GM19035 (cell line): ENCODE data around the gene CELSR1.
"Not testable (repeated sequence)": the region's sequence is repeated elsewhere in the genome, so short reads cannot be mapped to it uniquely, and the experiment has no call there.

Experiments used
- ATAC-seq: cut with Tn5 transposase; IDR thresholded peaks from one replicate; pipeline ENCODE4 v1.9.1; 2021; ENCODE audit not compliant: unreplicated experiment

CELSR1 gene

DNA sequence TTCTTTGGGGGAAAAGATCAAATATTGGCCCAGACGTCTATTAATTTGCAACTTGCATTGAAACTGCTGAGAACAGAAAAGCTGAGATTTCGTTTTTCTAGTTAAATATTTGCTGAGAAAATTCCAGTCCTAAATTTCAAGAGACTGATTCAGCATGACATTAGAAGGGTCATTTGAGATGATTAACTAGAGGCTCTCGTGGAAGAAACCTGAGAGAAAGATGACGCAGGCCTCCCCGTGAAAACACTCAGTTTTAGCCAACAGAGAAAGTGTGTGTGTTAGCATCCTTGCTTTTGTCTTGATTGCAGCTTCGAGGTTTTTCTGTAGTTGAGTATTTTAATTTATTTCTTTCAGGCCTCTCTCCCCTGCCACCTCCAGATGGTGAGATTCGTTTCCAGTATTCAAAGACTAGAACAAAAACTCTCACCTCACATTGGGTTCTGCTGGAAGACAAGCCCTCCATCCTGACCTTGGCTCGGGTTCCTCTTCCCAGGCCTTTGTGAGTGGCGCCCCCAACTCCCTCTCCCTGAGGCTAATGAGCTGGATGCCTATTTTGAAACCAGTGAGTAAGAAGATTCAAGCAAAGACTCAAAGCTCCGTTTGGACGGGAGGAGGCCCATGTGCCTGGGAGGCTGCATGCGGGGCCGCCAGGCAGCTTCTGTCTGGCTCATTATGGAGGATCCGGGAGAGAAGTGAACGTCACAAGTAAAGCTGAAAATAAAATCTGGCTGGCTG lies 52.4 kb downstream of the CELSR1 start:
- ATAC-seq, result no peak

DNA sequence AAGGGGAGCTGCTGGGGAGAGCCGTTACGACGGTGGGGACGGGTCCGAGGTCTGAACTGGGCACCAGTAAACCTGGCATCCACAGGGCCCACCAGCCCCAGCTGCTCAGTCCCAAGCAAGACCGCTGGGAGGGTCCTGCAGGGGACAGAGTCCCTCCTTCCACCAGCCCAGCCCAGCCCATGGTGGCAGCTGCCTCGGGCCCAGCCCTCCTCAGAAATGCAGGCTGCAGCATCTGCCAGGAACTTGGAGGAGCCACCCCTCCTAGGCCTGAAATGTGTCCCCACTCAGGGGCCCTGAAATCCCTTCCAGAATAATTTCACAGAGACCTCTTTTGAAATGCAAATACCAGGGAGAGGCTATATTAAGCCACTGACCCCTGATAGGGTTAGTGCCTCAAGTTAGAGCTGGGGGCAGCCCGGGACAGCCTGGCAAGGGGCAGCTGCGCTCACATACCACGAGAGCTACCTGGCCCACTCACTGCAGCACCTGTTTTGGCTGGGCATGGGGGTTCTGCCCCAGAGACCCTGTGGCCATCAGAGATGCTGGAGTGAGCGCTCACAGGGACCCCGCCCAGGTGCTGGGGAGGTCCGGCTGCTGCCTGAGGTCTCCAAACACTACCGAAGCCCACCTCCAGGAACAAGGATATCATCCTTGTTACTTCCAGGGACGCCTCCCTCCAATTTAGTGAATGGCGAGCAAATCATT lies 53.1 kb downstream of the CELSR1 start:
- ATAC-seq, result no peak

- ATAC-seq, result no peak
Observed at GRCh38 chr22:46483353-46483752, 54.1 kb downstream of the CELSR1 start.

DNA sequence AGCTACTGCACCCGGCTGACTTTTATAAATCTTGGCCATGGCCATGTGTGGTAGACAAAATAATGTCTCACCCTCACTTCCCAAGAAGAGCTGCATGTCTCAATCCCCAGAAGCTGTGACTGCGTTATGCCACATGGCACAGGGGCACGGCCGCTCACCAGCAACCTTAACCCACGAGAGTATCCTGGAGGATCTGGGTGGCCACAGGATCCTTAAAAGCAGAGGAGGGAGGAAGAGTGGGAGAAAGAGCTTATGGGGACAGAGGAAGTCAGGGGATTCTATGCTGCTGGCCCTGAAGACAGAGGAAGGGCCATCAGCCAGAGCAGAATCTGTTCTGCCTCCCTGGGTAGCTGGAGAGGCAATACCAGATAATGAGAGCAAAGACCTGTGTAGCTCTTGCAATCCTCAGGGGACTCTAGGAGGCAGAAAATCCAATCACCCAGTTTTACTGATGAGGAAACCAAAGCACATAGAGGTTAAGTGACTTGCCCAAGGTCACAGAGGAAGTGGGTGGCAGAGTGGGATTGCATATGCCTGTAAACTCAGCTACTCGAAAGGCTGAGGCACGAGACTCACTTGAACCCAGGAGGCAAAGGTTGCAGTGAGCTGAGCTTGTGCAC lies 55.3 kb downstream of the CELSR1 start:
- ATAC-seq, result no peak

DNA sequence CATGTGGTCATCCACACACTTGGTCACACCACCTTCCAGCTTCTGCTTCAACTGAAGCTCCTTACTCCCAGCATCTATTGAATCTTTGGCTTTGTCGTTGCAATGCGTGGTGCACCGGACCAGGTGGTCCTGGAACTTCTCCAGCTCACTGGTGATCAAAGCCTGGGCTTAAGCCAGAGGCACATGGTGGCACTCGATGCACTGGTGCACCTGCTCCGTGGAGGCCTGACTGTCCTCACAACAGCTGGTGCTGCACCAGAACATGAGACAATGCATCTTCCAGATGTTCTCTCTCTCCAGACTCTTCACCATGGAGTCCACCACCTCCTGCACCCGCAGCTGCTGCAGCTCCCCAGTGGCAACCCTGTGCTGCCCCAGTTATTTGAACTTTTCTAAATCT lies 56.0 kb downstream of the CELSR1 start:
- no peak for ATAC-seq

- no peak for ATAC-seq
Observed at GRCh38 chr22:46480396-46480795, 57.0 kb downstream of the CELSR1 start.

DNA sequence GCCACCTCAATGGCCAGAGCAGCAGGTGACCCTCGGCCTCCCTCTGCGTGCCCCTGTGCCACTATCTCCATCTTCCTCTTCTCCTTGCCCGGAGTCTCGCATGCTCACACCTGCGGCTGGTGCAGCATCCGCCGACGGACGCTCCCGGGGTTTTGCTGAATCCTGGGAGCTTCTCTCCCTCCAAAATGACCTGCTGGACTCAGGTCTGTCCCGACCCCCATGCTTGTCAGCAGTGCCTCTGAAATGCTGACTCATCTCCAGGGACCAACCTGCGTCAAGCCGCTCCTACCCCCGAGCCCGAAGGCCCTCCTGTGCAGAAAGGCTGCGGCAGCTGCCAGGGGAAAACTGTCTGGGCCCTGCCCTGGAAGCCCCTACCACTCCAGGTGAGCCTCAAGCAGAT lies 58.4 kb downstream of the CELSR1 start:
- ATAC-seq, result no peak

GRCh38 chr22:46478083-46478551 lies 59.3 kb downstream of the CELSR1 start:
- ATAC-seq, result no peak

- ATAC-seq, result no peak
Observed at GRCh38 chr22:46476547-46476941, 60.9 kb downstream of the CELSR1 start.

DNA sequence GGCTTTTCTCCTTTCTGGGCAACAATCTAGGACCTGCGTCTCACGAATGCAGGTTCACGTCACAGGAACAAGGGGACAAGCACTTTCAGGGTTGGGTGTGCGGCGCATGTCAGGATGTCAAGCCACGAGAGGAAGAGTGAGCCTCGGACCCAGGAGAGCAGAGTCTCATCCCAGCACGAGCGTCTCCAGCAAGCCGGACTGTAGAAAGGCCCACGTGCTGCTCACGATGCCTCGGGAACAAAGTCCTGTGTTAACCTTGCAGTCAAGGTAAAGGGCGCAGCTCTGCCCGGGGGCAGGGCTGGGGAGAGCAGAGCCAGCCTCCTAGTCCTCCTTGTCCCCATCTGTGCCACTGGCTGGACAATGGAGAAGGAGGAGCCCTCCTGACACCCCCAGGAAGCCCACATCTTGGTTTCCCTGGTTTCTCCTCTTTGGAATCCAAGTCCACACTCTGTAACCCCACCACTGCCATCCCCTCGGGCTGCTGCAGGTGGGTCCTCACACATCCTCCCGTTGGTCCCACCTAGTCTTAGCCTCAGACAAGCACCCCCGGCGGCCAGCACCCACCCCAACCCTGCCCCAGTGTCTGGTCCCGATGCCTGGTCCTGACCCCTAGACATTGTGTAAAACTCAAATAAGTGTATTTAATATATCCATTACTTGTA lies 63.4 kb downstream of the CELSR1 start:
- no peak for ATAC-seq

DNA sequence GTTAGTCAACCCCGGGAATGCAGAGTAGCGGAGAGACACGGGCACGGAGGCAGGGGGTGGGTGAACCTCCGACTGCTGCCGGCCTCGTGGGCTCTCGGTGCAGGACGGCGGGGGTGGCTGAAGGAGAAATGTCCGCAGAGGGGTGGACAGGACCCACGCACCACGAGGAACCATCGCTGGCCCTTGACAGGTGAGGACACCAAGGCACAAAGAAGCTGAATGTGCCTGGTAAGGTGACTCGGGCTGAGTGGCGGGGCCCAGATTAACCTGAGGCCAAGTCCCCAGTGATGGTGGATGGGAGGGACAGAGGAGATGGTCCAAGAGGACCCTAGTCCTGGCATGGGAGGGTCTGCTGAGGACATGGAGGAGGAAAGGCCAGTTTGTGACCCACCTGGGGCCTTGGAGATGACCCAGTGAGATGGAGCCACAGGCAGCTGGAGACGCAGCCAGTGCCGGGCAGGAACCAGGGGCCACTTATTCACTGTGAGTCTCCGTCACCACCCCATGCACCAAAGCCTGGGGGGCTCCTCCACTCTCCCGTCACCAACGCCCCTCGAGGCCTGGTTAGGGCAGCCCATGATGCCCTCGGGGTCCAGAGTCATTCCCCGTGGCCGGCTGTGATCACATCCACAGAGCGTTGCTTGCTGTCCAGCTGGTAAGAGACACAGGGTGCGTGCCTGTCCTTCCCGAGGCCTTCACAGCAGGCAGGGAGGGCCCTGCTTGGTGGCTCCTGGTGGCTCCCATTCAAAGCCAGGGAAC lies 64.2 kb downstream of the CELSR1 start:
- ATAC-seq, result no peak

GRCh38 chr22:46472722-46473016 lies 64.8 kb downstream of the CELSR1 start:
- no peak for ATAC-seq

GRCh38 chr22:46471901-46472721 lies 65.3 kb downstream of the CELSR1 start:
- no peak for ATAC-seq

DNA sequence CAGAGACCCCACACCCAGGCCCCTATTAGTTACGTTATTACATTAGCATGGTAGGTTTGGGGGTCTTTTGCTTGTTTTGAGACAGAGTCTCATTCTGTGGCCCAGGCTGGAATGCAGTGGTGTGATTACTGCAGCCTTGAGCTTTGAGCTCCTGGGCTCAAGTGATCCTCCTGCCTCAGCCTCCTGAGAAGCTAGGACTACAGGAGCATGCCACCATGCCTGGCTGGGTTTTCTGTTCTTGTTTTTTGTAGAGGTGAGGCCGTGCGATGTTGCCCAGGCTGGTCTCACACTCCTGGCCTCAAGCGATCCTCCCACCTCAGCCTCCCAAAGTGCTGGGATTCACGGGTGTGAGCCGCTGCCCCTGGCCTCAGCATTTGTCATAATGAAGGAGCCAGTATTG lies 66.1 kb downstream of the CELSR1 start:
- ATAC-seq, result not testable (repeated sequence)

GRCh38 chr22:46469711-46470110 lies 67.7 kb downstream of the CELSR1 start:
- ATAC-seq, result no peak

GRCh38 chr22:46467006-46467405 lies 70.4 kb downstream of the CELSR1 start:
- no peak for ATAC-seq

DNA sequence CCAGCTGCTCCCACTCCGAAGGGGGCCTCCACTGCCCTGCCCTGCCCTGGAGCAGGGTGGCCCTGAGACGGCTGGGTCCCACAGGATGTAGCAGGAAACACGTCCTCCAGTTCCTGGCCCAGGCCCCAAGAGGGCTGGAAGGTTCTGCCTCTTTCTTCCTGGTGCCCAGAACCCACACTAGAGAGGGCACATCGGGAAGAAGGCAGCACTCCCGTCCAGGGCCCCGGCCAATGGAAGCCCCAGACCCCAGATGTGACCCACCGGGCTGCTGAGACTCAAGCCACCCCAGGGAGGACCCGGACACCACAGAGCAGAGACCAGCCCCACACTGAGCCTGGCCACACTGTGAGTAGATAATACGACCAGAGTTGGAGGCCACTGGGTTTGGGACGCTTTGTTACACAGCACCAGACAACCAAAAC lies 71.2 kb downstream of the CELSR1 start:
- ATAC-seq, result no peak

DNA sequence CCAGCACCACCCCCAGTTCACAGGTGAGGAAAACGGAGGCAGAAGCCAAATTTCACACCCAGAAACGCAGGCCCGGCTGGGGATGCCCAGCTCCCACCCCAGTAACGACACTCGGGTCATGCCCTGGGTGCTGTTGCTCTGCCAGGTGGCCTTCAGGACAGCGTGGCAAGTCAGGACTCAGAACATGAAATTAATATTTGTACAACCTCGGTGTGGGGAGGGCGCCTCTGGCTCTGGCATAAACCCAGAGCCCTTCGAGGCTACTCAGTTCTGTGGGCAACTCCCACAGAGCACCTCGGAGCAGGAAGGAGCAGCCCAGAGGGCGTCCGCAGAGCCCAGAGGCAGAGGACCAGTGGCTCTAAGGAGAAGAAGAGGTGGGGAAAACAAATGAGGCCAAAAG lies 71.6 kb downstream of the CELSR1 start:
- ATAC-seq, result no peak

DNA sequence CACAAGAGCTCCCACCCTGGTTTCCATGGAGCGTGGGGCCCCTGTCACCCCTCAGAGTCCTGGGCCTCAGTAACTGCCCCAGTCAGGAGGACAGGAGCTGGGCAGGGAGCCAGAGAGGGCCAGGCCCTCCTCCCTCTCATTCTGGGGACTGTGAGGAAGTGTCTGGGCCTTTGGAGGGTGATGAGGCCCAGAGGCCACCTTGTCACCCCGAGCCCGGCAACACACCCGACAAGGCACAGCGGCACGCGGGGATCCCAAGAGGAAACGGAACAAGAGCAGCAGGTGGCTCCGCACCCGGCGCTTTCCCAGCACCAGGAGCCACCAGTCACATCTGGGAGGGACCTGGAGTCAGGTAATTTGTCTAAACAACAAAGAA lies 72.1 kb downstream of the CELSR1 start:
- ATAC-seq, result no peak

DNA sequence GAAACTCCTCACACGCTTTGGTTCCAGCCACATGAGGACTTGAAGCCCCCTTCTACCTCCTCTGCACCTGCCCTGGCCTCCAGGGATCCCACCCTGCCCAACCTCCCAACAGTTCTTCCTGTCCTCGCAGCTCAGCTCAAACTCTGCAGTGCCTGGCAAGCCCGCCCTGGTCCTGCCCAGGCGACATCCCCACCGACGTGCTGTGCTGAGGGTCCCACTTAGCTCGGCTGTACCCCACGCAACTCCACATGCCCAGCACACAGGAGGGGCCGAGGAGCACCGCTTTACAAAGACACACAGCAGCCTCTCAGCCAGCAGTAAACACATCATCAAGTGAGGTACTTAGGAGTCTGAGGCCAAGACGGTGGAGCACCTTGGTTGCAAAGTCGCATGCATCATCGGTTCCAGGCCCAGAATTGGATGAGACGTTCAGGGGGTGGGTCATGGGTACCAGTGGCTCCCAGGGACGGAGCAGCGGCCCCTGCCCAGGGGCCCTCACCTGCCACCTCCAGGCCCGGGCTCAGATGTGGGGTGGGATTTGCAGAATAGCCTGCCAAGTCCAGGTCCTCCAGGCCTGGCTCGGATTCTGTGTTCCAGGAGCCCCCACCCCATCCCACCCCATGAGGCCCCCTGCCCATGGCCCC lies 72.6 kb downstream of the CELSR1 start:
- no peak for ATAC-seq
